HG03095 (cell line): ENCODE measurements around the gene DACT2.
"Not testable (repeated sequence)": the region's sequence is repeated elsewhere in the genome, so short reads cannot be mapped to it uniquely, and the experiment has no call there.

ENCODE experiments used
- ATAC-seq: cut with Tn5 transposase; IDR thresholded peaks from one replicate; pipeline ENCODE4 v1.9.1; 2021; ENCODE audit warnings: moderate library complexity; ENCODE audit not compliant: unreplicated experiment

The DACT2 gene, protein sequence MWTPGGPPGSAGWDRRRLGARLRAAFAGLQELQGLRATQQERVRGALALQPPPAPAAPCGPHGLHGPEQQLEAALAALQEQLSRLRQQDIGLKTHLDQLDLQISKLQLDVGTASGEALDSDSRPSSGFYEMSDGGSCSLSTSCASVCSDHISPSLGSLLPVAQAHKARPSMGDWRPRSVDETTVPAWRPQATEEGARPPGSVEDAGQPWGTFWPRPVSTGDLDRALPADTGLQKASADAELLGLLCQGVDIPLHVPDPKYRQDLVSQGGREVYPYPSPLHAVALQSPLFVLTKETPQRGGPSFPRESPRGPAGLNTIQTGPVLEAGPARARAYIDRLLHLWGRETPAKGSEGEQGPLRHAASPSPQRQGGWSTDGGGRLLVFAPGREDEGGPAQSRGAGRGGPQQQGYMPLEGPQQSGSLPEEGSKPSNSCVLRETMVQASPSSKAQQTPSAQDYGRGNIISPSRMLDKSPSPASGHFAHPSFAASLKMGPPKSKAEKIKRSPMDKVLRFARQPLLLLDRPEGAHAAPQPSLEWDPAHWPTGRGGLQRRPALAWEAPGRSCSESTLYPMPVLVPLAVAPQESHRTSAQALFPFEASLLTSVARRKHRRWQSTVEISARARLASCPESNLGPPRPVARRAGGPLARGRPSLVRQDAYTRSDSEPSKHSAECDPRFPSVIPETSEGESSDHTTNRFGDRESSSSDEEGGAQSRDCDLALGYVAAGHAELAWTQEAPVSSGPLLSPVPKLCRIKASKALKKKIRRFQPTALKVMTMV

DNA sequence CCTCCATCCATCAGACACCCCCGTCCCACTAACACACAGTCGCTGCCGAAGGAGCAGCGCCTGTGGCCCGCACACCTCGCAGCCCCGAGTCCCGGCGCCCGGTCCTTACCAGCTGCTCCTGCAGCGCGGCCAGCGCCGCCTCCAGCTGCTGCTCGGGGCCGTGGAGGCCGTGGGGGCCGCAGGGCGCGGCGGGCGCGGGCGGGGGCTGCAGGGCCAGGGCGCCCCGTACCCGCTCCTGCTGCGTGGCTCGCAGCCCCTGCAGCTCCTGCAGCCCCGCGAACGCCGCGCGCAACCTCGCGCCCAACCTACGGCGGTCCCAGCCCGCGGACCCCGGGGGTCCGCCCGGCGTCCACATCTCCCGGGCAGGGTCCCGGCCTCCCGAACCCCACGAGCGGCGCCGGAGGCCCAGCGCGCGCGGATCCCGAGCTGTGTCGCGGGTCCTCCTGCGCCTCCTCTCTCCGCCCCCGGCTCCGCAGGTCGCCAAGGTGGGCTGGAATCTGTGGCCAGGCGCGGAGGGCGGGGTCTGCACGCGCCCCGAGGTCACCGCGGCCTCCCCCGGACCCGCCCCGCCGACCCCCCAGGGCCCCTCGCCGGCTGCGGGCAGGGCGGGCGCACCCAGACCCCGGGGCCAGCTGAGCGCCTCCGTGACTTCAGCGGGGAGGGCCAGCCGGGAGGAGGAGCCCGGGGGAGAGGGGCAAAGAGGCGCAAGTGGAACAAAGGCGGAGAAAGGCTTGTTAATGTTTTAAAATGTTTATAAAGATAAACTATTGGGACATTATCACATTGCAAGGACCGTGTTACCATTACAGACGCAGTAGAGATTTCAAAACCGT lies at the start of gene DACT2:
DACT2 (minus strand) TSS at position 499 of the 833 bp plus-strand sequence; CDS start at position 355, 144 bp downstream.
- no peak for ATAC-seq

DNA sequence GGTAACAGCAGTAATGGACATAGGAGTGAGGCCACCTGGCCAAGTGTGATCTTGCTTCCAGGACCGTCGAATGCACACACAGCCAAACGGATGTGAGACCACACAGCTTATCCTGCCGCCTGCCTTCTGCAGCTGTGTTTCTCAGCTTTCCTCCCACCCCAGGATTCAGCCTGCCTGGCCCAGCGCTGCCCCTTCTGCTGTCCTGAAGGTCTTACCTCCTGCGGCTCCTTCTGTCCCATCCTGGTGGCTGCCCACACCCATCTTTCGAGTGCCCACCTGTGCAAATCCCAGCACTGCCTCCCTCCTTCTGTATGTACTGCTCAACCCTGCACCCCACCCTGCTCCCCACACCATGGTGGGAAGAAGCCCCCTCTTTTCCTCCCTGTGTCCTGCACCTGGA lies 49.4 kb upstream of the DACT2 start:
- no peak for ATAC-seq

DNA sequence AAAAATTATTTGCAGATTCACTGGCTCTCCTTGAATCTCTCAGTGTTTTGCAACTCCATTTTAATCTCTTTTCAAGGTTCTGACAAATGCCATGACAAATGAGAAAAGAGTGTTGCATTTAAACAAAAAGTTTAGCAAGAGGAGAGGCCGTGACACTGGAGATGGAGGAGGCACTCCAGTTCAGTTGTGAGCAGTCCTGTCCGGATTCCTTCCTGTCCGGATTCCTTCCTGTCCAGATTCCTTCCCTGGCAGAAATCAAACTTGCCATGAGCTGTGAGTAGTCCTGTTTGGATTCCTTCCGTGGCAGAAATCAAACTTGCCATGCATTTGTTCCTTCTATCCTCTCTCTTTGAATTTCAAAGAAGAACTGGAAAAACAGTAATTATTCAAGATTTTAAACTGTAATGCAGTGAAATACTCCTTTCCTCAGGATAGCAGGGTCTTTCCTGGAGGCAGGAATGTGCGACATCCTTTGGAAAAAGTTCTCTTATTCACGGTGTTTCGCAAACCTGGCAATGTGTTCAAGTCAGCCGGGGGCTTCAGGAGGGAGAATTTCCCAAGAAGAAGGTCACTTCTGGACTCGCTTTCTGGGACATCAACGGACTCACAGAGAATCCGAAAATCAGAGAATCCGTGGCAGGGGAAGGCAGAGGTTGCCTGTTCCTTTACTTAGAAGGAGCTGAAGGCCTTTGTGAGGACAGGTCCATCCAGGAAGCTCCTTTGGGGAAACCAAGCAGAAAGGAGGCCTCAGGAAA lies 48.7 kb upstream of the DACT2 start:
- no peak for ATAC-seq

DNA sequence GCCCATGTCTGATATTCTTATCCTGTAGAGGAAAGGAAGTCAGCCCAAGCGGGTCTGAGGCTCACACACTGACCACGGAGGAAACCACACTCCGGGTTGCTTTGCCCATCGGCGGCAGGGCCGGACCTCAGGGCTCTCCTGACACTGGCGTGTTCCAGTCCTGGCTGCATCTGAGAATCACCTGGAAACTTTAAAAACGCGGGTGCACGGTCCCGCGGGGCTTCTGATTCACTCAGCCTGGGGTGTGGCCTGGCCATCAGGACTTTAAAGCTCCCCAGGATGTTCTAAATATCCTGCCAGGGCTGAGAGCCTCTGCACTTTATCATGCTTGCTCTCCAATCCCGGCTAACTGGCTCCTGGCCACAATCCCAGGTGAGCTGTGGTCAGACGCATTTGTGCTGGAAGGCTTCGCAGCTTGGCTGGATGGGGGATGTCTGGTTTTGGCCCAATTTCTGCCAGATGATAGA lies 47.7 kb upstream of the DACT2 start:
- ATAC-seq: no peak

DNA sequence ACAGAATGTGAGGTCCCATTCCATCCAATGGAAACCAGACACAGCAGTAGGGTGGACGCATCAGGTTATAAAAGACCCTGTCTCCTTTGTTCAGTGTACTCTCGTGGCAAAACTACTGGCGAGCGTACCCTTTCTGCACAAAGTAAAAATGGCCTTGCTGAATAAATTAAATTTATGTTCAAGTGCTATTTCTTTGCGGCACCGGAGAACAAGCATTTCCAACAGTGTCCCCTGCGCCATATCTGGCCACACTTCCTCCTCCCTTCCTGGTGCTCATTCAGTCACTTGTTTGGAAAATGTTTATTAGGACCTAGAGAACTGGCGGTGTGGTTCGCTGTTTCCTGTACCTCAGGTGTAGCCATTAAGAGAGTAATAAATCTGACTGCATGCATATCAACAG lies 46.9 kb upstream of the DACT2 start:
- ATAC-seq: no peak

DNA sequence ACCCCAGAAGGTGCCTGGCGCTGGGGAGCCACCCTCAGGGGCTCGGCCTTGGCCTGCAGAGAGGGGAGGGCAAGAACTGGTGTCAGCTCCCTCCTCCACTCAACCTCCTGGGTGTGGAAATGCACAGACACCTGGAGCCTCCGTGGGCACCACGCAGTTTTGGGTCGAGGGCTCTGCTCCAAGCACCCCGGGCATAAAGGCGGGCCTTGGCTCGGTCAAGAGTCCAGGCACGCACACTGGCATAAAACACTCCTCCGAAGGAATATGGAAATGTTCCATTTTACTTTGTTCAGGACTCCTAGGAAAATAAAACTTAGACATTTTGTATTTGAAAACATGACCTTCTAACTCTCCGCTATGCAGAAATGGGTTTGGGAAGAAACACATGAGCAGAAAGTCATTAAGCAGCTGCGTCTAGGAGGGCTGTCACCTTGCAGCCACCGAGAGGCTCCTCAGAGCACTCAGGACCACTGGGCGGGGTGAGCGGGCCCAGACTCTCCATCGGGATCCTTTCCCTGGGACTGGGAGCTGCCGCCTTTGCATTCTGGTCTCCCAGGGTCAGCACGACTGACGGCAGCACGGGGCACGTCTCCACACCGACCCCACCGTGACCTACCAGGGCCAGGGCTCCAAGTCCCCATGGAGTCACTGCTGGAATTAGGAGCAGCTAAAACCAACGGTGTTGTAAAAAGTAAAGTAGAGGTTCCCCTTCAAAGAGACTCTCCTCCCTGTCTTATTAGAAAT lies 46.0 kb upstream of the DACT2 start:
- ATAC-seq: no peak

DNA sequence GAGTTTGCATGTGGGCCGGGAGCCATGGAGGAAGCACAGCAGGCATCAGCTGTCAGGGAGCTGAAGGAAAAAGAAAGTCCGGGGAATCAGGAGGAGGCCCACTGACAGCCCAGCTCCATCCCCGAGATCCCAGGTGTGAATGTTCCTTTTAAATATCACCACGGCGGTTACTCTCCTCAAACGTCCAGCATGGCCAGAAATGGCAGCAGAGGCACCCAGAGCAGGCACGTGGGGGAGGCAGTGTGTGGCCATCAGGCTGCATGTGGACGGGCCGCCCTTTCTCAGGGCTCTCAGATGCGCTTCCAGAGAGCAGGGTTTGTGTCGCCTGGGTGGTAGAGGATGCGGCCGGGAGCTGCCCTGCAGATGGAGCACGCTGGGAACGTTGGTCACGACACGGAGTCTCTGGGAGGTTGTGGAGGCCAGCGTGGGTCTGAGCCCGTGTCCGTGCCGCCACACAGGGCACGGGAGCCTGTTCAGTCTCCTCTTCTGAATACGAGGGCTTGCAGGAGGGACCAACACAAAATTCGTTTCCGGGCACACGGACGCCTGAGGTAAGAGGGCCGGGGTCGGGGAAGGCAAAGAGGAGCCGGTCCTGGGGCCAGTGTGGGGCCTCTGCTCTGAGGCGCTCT lies 45.3 kb upstream of the DACT2 start:
- no peak for ATAC-seq

DNA sequence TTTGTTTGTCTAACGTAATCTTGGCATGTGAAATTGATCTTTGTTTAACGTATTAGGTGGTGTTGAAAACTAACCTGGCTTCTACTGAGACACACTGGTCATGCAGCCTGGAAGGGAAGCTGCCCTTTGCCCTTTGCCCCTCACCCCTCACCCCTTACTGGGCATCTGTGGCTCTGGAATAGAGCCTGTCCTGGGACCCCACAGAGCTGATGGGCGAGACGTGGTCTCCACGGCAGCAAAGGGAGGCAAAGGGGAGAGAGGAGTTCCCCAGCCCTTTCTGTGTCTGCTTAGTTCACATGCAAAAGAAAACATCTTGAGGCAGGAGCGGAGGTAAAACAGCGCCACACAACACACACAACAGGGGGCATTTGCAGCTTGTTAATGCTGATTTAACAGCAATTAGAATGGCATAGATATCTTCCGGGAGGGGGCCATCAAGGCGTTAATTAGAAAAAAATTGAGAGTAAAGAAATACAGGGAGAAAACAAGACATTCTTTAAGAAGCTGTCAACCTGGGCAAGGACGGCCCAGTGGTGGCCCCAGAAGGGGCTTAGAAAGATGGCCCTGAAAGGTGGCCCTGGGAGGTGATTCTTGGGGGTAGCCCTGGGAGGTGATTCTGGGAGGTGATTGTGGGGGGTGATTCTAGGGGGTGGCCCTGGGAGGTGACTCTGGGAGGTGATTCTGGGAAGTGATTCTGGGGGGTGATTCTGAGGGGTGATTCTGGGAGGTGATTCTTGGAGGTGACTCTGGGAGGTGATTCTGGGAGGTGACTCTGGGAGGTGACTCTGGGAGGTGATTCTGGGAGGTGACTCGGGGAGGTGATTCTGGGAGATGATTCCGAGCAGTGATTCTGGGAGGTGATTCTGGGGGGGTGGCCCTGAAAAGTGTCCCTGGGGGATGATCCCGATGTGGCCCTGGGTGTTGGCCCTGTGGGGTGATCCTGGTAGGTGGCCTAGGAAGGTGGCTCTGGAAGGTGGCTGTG lies 44.5 kb upstream of the DACT2 start:
- no peak for ATAC-seq

DNA sequence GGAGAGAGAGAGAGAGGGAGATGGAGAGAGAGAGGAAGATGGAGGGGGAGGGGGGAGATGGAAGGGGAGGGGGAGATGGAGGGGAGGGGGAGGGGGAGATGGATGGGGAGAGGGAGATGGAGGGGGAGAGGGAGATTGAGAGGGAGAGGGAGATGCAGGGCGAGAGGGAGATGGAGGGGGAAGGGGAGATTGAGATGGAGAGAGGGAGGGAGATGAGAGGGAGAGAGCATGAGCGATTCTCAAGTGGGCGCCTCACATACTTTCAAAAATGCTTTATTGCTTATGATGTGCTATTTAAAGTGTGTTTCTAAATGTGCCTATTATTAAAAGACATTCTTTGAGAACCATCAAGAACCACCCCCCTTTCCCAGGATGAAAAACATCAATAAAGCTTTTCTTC lies 43.7 kb upstream of the DACT2 start:
- no peak for ATAC-seq

DNA sequence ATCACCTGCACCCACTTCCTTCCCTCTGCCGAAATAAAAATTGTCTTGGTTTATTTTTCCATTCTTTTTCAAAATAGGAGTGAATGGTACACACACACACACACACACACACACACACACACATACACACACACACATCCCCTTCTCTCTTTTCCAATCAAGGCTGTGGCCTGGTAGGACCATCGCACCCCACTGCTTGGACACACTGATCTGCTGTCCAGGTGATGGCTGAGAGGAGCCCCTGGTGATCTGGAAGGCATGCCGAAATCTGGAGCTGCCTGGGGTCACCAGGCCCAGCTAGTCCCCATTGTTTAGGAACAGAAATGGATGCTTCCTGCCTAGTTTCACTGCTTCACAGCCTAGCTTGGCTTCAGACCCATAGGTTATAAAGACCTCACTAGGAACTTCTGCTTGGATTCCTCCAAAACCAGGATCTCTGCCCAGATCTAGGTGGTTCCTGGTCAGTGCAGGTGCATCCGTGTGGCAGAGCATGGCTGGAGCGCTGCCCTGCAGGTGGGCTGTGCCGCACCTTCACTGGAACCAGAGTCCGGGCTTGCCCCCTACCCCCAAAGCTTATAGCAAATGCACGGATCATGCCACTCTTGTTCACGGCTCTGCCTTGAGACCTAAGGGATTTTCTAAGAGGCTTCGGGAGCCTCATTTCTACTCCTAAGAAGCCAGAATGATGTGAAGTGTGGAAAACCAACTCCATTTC lies 42.9 kb upstream of the DACT2 start:
- ATAC-seq: no peak

DNA sequence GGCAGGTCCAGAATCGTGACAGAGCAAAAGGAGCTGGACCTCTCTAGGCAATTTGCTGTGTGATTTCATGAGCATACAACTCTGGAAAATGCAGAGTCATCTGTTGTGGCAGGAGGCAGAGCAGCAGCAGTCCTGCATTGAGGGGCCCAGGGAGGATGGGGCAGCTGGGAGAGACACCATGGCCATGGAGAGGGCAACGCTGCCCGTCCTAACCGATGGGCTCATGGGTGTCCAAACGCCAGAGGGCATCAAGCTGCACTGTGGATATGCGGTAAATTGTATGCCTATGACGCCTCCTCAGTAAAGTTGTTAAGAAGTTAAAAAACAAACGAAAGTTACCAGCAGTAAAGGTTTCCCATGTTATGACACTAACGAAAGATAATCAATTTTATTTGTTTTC lies 42.2 kb upstream of the DACT2 start:
- ATAC-seq: no peak

DNA sequence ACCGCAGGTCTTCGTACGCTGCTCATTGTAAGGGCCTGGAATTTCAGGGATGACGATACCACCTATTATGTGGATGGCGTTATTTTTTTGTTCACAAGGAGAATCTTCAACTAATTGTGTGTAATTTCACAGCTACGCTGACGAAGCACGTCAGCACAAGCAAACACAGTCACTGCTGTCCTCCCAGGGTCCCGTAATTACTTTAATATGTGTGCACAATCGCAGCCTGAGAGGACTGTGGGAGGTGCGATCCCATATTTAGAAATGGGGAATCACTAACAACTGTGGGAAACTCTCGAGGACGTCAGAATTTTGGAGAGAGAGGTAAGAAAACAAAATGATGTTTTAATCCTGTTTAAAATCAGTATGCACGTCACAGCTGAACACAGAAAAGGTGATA lies 40.2 kb upstream of the DACT2 start:
- no peak for ATAC-seq

DNA sequence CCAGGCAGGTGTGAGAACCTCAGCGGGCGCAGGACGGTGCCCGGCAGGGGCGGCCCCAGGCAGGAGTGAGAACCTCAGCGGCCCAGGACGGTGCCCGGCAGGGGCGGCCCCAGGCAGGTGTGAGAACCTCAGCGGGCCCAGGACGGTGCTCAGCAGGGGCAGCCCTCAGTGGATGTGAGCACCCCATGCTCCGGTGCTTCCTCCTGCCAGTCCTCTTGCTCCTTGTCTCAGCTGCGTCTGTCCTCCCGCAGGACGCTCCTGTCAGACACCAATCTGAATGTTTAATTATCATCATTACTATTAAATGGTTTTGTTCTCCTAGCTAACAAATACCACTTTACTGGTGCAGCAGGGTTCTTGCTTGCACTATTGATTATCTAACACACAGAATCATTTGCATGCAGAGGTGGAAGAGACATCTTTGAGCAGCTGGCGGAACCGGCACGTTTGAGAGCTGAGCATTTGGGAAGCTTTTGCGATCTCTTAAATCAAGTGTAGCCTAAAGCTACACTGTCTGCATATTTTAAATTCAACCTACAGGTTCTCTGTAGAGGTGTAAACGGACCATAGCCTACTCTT lies 39.4 kb upstream of the DACT2 start:
- ATAC-seq: no peak

DNA sequence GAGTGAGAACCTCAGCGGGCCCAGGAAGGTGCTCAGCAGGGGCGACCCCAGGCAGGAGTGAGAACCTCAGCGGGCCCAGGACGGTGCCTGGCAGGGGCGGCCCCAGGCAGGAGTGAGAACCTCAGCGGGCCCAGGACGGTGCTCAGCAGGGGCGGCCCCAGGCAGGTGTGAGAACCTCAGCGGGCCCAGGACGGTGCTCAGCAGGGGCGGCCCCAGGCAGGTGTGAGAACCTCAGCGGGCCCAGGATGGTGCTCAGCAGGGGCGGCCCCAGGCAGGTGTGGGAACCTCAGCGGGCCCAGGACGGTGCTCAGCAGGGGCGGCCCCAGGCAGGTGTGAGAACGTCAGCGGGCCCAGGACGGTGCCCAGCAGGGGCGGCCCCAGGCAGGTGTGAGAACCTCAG lies 37.3 kb upstream of the DACT2 start:
- not testable (repeated sequence) for ATAC-seq

DNA sequence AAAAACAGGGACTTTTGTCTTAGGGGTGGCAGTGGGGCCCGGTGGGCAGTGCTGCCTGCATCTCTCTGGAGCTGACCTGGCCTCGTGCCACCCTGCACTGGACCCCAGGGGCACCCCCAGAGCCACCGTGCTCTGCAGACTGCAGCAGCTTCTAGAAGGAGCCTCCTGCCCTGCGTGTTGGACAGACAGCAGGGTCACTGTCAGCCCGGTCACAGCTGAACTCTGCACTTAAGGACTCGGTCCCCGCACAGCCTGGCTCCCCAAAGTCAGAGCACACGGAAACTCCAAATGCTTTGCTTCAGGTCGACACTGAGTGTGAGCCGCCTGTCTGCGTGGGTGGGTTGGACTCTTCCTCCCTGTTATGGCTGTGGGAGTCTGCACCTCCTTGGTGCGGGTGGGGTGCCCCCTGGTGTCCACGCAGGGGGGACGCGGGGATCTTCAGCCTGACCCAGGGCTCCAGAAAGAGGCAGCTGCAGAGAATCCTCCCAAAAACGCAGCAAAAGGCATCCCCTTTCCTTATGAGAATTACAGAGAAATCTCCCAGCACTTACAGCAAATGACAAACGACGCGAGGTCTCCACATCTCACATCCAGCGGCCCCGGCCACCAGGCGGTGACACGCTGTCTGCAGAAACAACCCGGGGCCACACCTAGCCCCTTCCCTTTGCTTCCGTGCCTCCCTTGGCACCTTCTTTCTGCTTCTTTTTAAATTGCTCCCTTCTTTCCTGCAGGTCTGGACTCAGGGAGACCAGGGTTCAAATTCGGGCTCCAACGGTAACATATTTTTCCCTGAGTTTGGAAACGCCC lies 36.3 kb upstream of the DACT2 start:
- no peak for ATAC-seq

DNA sequence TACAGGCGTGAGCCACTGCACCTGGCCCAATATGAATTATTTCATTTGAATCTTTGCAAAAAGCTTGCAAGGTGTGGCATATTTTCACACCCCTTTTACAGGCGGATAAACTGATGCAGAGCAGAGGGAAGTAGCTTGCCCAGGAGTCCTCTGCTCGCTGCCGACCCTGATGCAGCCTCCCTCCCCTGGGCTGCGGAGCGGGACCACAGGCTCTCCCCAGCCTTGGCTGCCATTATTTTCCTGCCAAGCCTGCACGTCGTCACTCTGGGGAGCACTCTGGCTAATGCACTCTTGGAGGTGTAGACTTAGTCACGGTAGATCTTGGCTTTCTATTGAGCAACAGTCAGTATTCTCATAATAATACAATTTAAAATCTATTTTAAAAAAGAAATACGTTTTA lies 34.8 kb upstream of the DACT2 start:
- ATAC-seq: no peak
